ENCODE measurements around the gene TPD52L1.

The TPD52L1 gene

GRCh38 chr6:125211352-125211751 lies 57.8 kb downstream of the TPD52L1 start:
- no peak for DNase-seq

- DNase-seq: no peak
Measured at GRCh38 chr6:125212377-125212776, 58.8 kb downstream of the TPD52L1 start.

- no peak for DNase-seq
Measured at GRCh38 chr6:125213939-125214338, 60.4 kb downstream of the TPD52L1 start.

GRCh38 chr6:125215252-125215819 lies 61.8 kb downstream of the TPD52L1 start:
- no peak for DNase-seq

GRCh38 chr6:125216015-125216414 lies 62.4 kb downstream of the TPD52L1 start:
- no peak for DNase-seq

GRCh38 chr6:125217369-125217768 lies 63.8 kb downstream of the TPD52L1 start:
- DNase-seq: no peak

GRCh38 chr6:125217992-125218391 lies 64.4 kb downstream of the TPD52L1 start:
- no peak for DNase-seq

GRCh38 chr6:125219361-125219895 lies 65.9 kb downstream of the TPD52L1 start:
- no peak for DNase-seq

- DNase-seq: no peak
Measured at GRCh38 chr6:125220712-125221111, 67.1 kb downstream of the TPD52L1 start.

GRCh38 chr6:125222531-125223455 lies 69.2 kb downstream of the TPD52L1 start:
- DNase-seq: no peak

- no peak for DNase-seq
Measured at GRCh38 chr6:125224231-125224861, 70.8 kb downstream of the TPD52L1 start.

GRCh38 chr6:125227244-125227643 lies 73.7 kb downstream of the TPD52L1 start:
- no peak for DNase-seq

- no peak for DNase-seq
Measured at GRCh38 chr6:125228981-125229479, 75.5 kb downstream of the TPD52L1 start.

GRCh38 chr6:125230674-125231073 lies 77.1 kb downstream of the TPD52L1 start:
- no peak for DNase-seq

GRCh38 chr6:125231133-125231532 lies 77.6 kb downstream of the TPD52L1 start:
- DNase-seq: no peak

- no peak for DNase-seq
Measured at GRCh38 chr6:125231574-125232343, 78.2 kb downstream of the TPD52L1 start.

GRCh38 chr6:125232466-125232865 lies 78.9 kb downstream of the TPD52L1 start:
- DNase-seq: no peak

GRCh38 chr6:125233202-125233601 lies 79.6 kb downstream of the TPD52L1 start:
- DNase-seq: no peak

- DNase-seq: no peak
Measured at GRCh38 chr6:125236536-125237327, 83.2 kb downstream of the TPD52L1 start.

GRCh38 chr6:125237764-125238163 lies 84.2 kb downstream of the TPD52L1 start:
- DNase-seq: no peak

- DNase-seq: no peak
Measured at GRCh38 chr6:125245109-125245508, 91.5 kb downstream of the TPD52L1 start.

Data from stimulated activated CD4-positive, alpha-beta T cell treated with anti-CD3 and anti-CD28 coated beads, Interleukin-1b, Interleukin-23, amount 100 ng/mL, for 48 hours (primary cell).